ENCODE data around the gene EHMT1. TPM values are rescaled to one million over a fixed set of nuclear protein-coding genes. Genes with fewer than 3 reads are reported as not detected.

Gene EHMT1
- total RNA-seq, 2 donors from 2014 or later = 67.5 to 69.3 TPM

- peaks cover 59% of the 10 kb centered on the region for H3K4me1 Mint-ChIP-seq (ENCODE audit: low read depth)
- peaks cover 17 to 56% of the 10 kb centered on the region in 2 donors for H3K36me3 Mint-ChIP-seq (ENCODE audit: insufficient read depth in 2 of 2)
- H3K9me3 Mint-ChIP-seq = peaks cover 2 to 4% of the 10 kb centered on the region in 2 donors
- DNase-seq (no peak), ATAC-seq (replicated peaks in 1 of 2) (no peak)
- H3K27me3 Mint-ChIP-seq (ENCODE audit: low read depth) = no peaks in the 10 kb centered on the region
- peak overlapping the region; percentile 75 for H3K27ac Mint-ChIP-seq
- no peak overlapping the region for H3K4me3 Mint-ChIP-seq
These were observed 141.0 kb downstream of the EHMT1 start for GRCh38 chr9:137759649-137760321.

- peak overlapping the region; percentile 96 for H3K27ac Mint-ChIP-seq
- peaks cover 59% of the 10 kb centered on the region for H3K4me1 Mint-ChIP-seq (ENCODE audit: low read depth)
- peak overlapping the region; percentile 43 to 63 for H3K4me3 Mint-ChIP-seq
- H3K9me3 Mint-ChIP-seq = peaks cover 2% of the 10 kb centered on the region in 2 donors
- DNase-seq (no peak), ATAC-seq (replicated peaks in 1 of 2) (no peak)
- no peaks in the 10 kb centered on the region for H3K27me3 Mint-ChIP-seq (ENCODE audit: low read depth)
- H3K36me3 Mint-ChIP-seq (ENCODE audit: insufficient read depth in 2 of 2) = peaks cover 12 to 50% of the 10 kb centered on the region in 2 donors
These were observed 141.6 kb downstream of the EHMT1 start for GRCh38 chr9:137760426-137760825.

- Mint-ChIP-seq H3K36me3 (ENCODE audit: insufficient read depth in 2 of 2) (peaks cover 11 to 46% of the 10 kb centered on the region in 2 donors), H3K9me3 (no peaks in the 10 kb centered on the region), H3K27ac (peak overlapping the region; percentile 96), H3K4me1 (ENCODE audit: low read depth) (peaks cover 58% of the 10 kb centered on the region), H3K27me3 (ENCODE audit: low read depth) (no peaks in the 10 kb centered on the region), H3K4me3 (peak overlapping the region; percentile 43 to 63)
- peak; percentile 33 to 44 for DNase-seq
- peak; percentile 71 to 78 for ATAC-seq (replicated peaks in 1 of 2)
These were observed 142.2 kb downstream of the EHMT1 start for GRCh38 chr9:137761032-137761431.

GRCh38 chr9:137761793-137762192 lies 143.0 kb downstream of the EHMT1 start:
- H3K4me1 Mint-ChIP-seq (ENCODE audit: low read depth) = peaks cover 50% of the 10 kb centered on the region
- H3K9me3 Mint-ChIP-seq = no peaks in the 10 kb centered on the region
- ATAC-seq (replicated peaks in 1 of 2) (no peak), DNase-seq (no peak)
- peak overlapping the region; percentile 43 to 73 for H3K4me3 Mint-ChIP-seq
- no peaks in the 10 kb centered on the region for H3K27me3 Mint-ChIP-seq (ENCODE audit: low read depth)
- H3K27ac Mint-ChIP-seq = peak overlapping the region; percentile 96
- peaks cover 12 to 39% of the 10 kb centered on the region in 2 donors for H3K36me3 Mint-ChIP-seq (ENCODE audit: insufficient read depth in 2 of 2)

- peak overlapping the region; percentile 95 for H3K27ac Mint-ChIP-seq
- peak overlapping the region; percentile 43 to 48 for H3K4me3 Mint-ChIP-seq
These were observed 143.7 kb downstream of the EHMT1 start for GRCh38 chr9:137762414-137763061.

GRCh38 chr9:137763271-137763955 lies 144.6 kb downstream of the EHMT1 start:
- ATAC-seq (replicated peaks in 1 of 2) (no peak), DNase-seq (no peak)
- H3K27me3 Mint-ChIP-seq (ENCODE audit: low read depth) = no peaks in the 10 kb centered on the region
- no peak overlapping the region for H3K27ac Mint-ChIP-seq
- H3K36me3 Mint-ChIP-seq (ENCODE audit: insufficient read depth in 2 of 2) = peaks cover 12 to 30% of the 10 kb centered on the region in 2 donors
- no peaks in the 10 kb centered on the region for H3K9me3 Mint-ChIP-seq
- peaks cover 35% of the 10 kb centered on the region for H3K4me1 Mint-ChIP-seq (ENCODE audit: low read depth)
- no peak overlapping the region for H3K4me3 Mint-ChIP-seq

More at GRCh38 chr9:137762414-137763061, 143.7 kb downstream of the EHMT1 start:
- DNase-seq (peak in 1 of 2 donors; percentile 8), ATAC-seq (replicated peaks in 1 of 2) (peak in 1 of 2 donors; percentile 18)
- H3K36me3 Mint-ChIP-seq (ENCODE audit: insufficient read depth in 2 of 2) = peaks cover 12 to 38% of the 10 kb centered on the region in 2 donors
- H3K27me3 Mint-ChIP-seq (ENCODE audit: low read depth) = no peaks in the 10 kb centered on the region
- H3K9me3 Mint-ChIP-seq = no peaks in the 10 kb centered on the region
- peaks cover 43% of the 10 kb centered on the region for H3K4me1 Mint-ChIP-seq (ENCODE audit: low read depth)

GRCh38 chr9:137764171-137764671 lies 145.4 kb downstream of the EHMT1 start:
- DNase-seq = no peak
- H3K36me3 Mint-ChIP-seq (ENCODE audit: insufficient read depth in 2 of 2) = peaks cover 12 to 26% of the 10 kb centered on the region in 2 donors
- H3K27me3 Mint-ChIP-seq (ENCODE audit: low read depth) = no peaks in the 10 kb centered on the region
- ATAC-seq (replicated peaks in 1 of 2) = no peak
- H3K4me1 Mint-ChIP-seq (ENCODE audit: low read depth) = peaks cover 33% of the 10 kb centered on the region
- H3K27ac Mint-ChIP-seq = peak overlapping the region; percentile 39
- no peak overlapping the region for H3K4me3 Mint-ChIP-seq
- H3K9me3 Mint-ChIP-seq = no peaks in the 10 kb centered on the region

GRCh38 chr9:137764981-137765380 lies 146.2 kb downstream of the EHMT1 start:
- Mint-ChIP-seq H3K9me3 (peaks cover 0 to under 1% of the 10 kb centered on the region in 2 donors), H3K27me3 (ENCODE audit: low read depth) (no peaks in the 10 kb centered on the region), H3K4me1 (ENCODE audit: low read depth) (peaks cover 26% of the 10 kb centered on the region), H3K27ac (peak overlapping the region; percentile 39), H3K4me3 (no peak overlapping the region), H3K36me3 (ENCODE audit: insufficient read depth in 2 of 2) (peaks cover 11 to 26% of the 10 kb centered on the region in 2 donors)
- DNase-seq = no peak
- no peak for ATAC-seq (replicated peaks in 1 of 2)

GRCh38 chr9:137765536-137765935 lies 146.7 kb downstream of the EHMT1 start:
- H3K36me3 Mint-ChIP-seq (ENCODE audit: insufficient read depth in 2 of 2) = peaks cover 17 to 29% of the 10 kb centered on the region in 2 donors
- no peaks in the 10 kb centered on the region for H3K27me3 Mint-ChIP-seq (ENCODE audit: low read depth)
- no peak overlapping the region for H3K4me3 Mint-ChIP-seq
- H3K4me1 Mint-ChIP-seq (ENCODE audit: low read depth) = peaks cover 22% of the 10 kb centered on the region
- no peak for DNase-seq
- ATAC-seq (replicated peaks in 1 of 2) = no peak
- H3K9me3 Mint-ChIP-seq = peaks cover 0 to 2% of the 10 kb centered on the region in 2 donors
- H3K27ac Mint-ChIP-seq = peak overlapping the region; percentile 58

GRCh38 chr9:137771580-137771979 lies 152.8 kb downstream of the EHMT1 start:
- Mint-ChIP-seq H3K36me3 (ENCODE audit: insufficient read depth in 2 of 2) (peaks cover 10 to 22% of the 10 kb centered on the region in 2 donors), H3K4me3 (no peak overlapping the region), H3K4me1 (ENCODE audit: low read depth) (no peaks in the 10 kb centered on the region), H3K27ac (no peak overlapping the region), H3K9me3 (peaks cover 0 to 2% of the 10 kb centered on the region in 2 donors), H3K27me3 (ENCODE audit: low read depth) (no peaks in the 10 kb centered on the region)
- no peak for ATAC-seq (replicated peaks in 1 of 2)
- DNase-seq = no peak

GRCh38 chr9:137772281-137772873 lies 153.6 kb downstream of the EHMT1 start:
- H3K27ac Mint-ChIP-seq = no peak overlapping the region
- H3K4me3 Mint-ChIP-seq = no peak overlapping the region
- peaks cover 0 to 2% of the 10 kb centered on the region in 2 donors for H3K9me3 Mint-ChIP-seq
- ATAC-seq (replicated peaks in 1 of 2) = no peak
- H3K4me1 Mint-ChIP-seq (ENCODE audit: low read depth) = no peaks in the 10 kb centered on the region
- H3K36me3 Mint-ChIP-seq (ENCODE audit: insufficient read depth in 2 of 2) = peaks cover 10 to 23% of the 10 kb centered on the region in 2 donors
- no peak for DNase-seq
- no peaks in the 10 kb centered on the region for H3K27me3 Mint-ChIP-seq (ENCODE audit: low read depth)

GRCh38 chr9:137774775-137775386 lies 156.1 kb downstream of the EHMT1 start:
- Mint-ChIP-seq H3K36me3 (ENCODE audit: insufficient read depth in 2 of 2) (peaks cover 9 to 16% of the 10 kb centered on the region in 2 donors), H3K27ac (no peak overlapping the region), H3K27me3 (ENCODE audit: low read depth) (no peaks in the 10 kb centered on the region), H3K4me1 (ENCODE audit: low read depth) (no peaks in the 10 kb centered on the region), H3K9me3 (peaks cover 0 to 2% of the 10 kb centered on the region in 2 donors), H3K4me3 (no peak overlapping the region)
- DNase-seq = no peak
- ATAC-seq (replicated peaks in 1 of 2) = no peak

All from activated T-cell treated with anti-CD3 and anti-CD28 coated beads, Interleukin-2, amount 50 U/mL, for 72 hours (primary cell).